Measurements from ENCODE around the gene ARHGEF26.

- no peak for TF ChIP-seq CTCF (IDR thresholded peaks at IDR 0.05)
- TF ChIP-seq POLR2A (IDR thresholded peaks at IDR 0.05) = no peak
Measured at GRCh38 chr3:154126651-154127050, 5.5 kb downstream of the ARHGEF26 start.
